Endothelial cell of umbilical vein (primary cell): ENCODE results near the gene TSPAN13. TPM values are rescaled to one million over a fixed set of nuclear protein-coding genes. Genes with fewer than 3 reads are reported as not detected.

ENCODE experiments used
- BruUV-seq: library from RNA; stranded (reverse); fragments of 400-500 nt; replicated peaks from 2 replicates; lab custom pipeline; 2021; lab: Mats Ljungman, UMichigan
- CTCF ChIA-PET: fragments of 300-600, 350-600 bp; sonication (Branson Sonifier 250); formaldehyde crosslinking; loops from one replicate; lab custom pipeline; 2021; ENCODE audit warnings: antibody characterized with exemption, inconsistent platforms; lab: Charles Lee
- POLR2A ChIA-PET: fragments of 300-600, 350-600 bp; sonication (Branson Sonifier 250); formaldehyde crosslinking; loops from one replicate; lab custom pipeline; 2021; ENCODE audit warnings: antibody characterized with exemption, inconsistent platforms; lab: Charles Lee
- DNase-seq: peaks from one replicate; pipeline ENCODE4 v3.0.0-alpha.2; 2011; ENCODE audit warnings: low read depth, low spot score
- FAIRE-seq: peaks from 2 replicates; lab custom pipeline; 2011; peaks lifted over from hg19 to GRCh38; lab: Jason Lieb, UNC
- H2AFZ ChIP-seq: 2 replicates; pipeline ENCODE4 v1.6.0; 2012; ENCODE audit warnings: low read depth, low read length, control low read depth, inconsistent platforms
- H3K27ac ChIP-seq: 2 replicates; pipeline ENCODE4 v1.5.1; 2011; ENCODE audit warnings: low read depth, mild to moderate bottlenecking, control low read depth, low read length, moderate library complexity; ENCODE audit not compliant: insufficient read depth
- H3K27me3 ChIP-seq, 2 experiments: 2 replicates each; pipeline versions ENCODE4 v1.6.0 to v1.6.1; 2011; ENCODE audit warnings: low read length in 2 of 2, mixed read lengths in 1 of 2; ENCODE audit not compliant: control insufficient read depth in 2 of 2, insufficient read depth in 2 of 2
- H3K36me3 ChIP-seq, 2 experiments: 2 replicates in 1 of 2; 3 replicates in 1 of 2; pipeline ENCODE4 v1.5.1; 2011; ENCODE audit warnings: low read length in 2 of 2, mild to moderate bottlenecking in 1 of 2, moderate library complexity in 1 of 2; ENCODE audit not compliant: control insufficient read depth in 2 of 2, insufficient read depth in 2 of 2; ENCODE audit errors: extremely low read depth in 1 of 2
- H3K4me1 ChIP-seq: 3 replicates; pipeline ENCODE4 v1.5.1; 2011; ENCODE audit warnings: mild to moderate bottlenecking, low read length; ENCODE audit not compliant: control insufficient read depth, insufficient read depth; ENCODE audit errors: extremely low read depth
- H3K4me2 ChIP-seq: 2 replicates; pipeline ENCODE4 v1.6.1; 2011; ENCODE audit warnings: low read length, control low read depth, mixed read lengths; ENCODE audit not compliant: insufficient read depth
- H3K4me3 ChIP-seq, 3 experiments: fragments of 200-600 bp in 1 of 3; sonication (generic), shearing (Covaris generic) in 1 of 3; replicated peaks in 1 of 3; 2 replicates each; pipeline ENCODE4 v1.5.1; 2011 to 2016; ENCODE audit warnings: control low read depth in 3 of 3, low read length in 3 of 3, mild to moderate bottlenecking in 2 of 3, inconsistent platforms in 1 of 3, low read depth in 1 of 3, moderate library complexity in 1 of 3; ENCODE audit not compliant: insufficient read depth in 1 of 3
- H3K79me2 ChIP-seq: 2 replicates; pipeline ENCODE4 v1.6.0; 2012; ENCODE audit warnings: low read length, inconsistent platforms; ENCODE audit not compliant: control insufficient read depth, insufficient read depth
- H3K9ac ChIP-seq: replicated peaks from 2 replicates; pipeline ENCODE3; 2011; ENCODE audit warnings: low read length, control low read depth; ENCODE audit not compliant: insufficient read depth; ENCODE audit errors: extremely low read depth
- H3K9me1 ChIP-seq: replicated peaks from 3 replicates; pipeline ENCODE4 v1.6.0; 2011; ENCODE audit warnings: mild to moderate bottlenecking, low read length; ENCODE audit not compliant: control insufficient read depth, insufficient read depth; ENCODE audit errors: extremely low read depth
- H3K9me3 ChIP-seq: replicated peaks from 2 replicates; pipeline ENCODE4 v1.5.1; 2012; ENCODE audit warnings: low read length, inconsistent platforms; ENCODE audit not compliant: control insufficient read depth, insufficient read depth
- H4K20me1 ChIP-seq: replicated peaks from 2 replicates; pipeline ENCODE3; 2011; ENCODE audit warnings: mild to moderate bottlenecking, low read length; ENCODE audit not compliant: control insufficient read depth, insufficient read depth; ENCODE audit errors: extremely low read depth
- EZH2 ChIP-seq: IDR thresholded peaks from 2 replicates; pipeline ENCODE4 v1.6.1; 2012; ENCODE audit warnings: borderline replicate concordance, low read depth, mild to moderate bottlenecking, moderate library complexity, low read length, inconsistent platforms; ENCODE audit not compliant: severe bottlenecking
- FOS ChIP-seq: IDR thresholded peaks from 2 replicates; pipeline ENCODE4 v1.6.1; 2011; ENCODE audit warnings: mild to moderate bottlenecking, low read length, moderate library complexity, borderline replicate concordance; ENCODE audit not compliant: insufficient read depth
- GATA2 ChIP-seq: IDR thresholded peaks from 2 replicates; pipeline ENCODE4 v1.7.0; 2011; ENCODE audit warnings: low read depth, mild to moderate bottlenecking, moderate library complexity, mixed read lengths, low read length; ENCODE audit not compliant: insufficient read length, insufficient read depth
- JUN ChIP-seq: IDR thresholded peaks from 2 replicates; pipeline ENCODE4 v1.6.1; 2011; ENCODE audit warnings: borderline replicate concordance, low read depth; ENCODE audit not compliant: insufficient read length, insufficient read depth
- MYC ChIP-seq: IDR thresholded peaks from one replicate; pipeline ENCODE4 v1.6.1; 2011; ENCODE audit warnings: mild to moderate bottlenecking, low read depth, low read length
- POLR2A ChIP-seq: IDR thresholded peaks from 2 replicates; pipeline ENCODE4 v1.6.1; 2012; ENCODE audit warnings: low read depth, mild to moderate bottlenecking, control low read depth, low read length
- POLR2AphosphoS5 ChIP-seq: IDR thresholded peaks from 2 replicates; pipeline ENCODE4 v1.6.1; 2012; ENCODE audit warnings: low read depth, mild to moderate bottlenecking, control low read depth, low read length, moderate library complexity; ENCODE audit not compliant: insufficient read depth
- dilution Hi-C: fragments of 300-500 bp; cut with MboI; formaldehyde crosslinking; loops from one replicate; pipeline ENCODE4 v1.15.0; 2019; ENCODE audit warnings: low sequenced_read_pairs; ENCODE audit not compliant: extremely low pct_ligation_motif_present
- intact Hi-C: fragments of 100-400 bp; cut with micrococcal nuclease; formaldehyde crosslinking; loops from one replicate; pipeline ENCODE4 v1.10.0; 2022
- polyA plus RNA-seq, 4 experiments: library from polyadenylated mRNA; depleted of rRNA in 3 of 4; stranded (reverse) in 3 of 4; unstranded in 1 of 4; fragments of >200 nt; gene quantifications; 2 replicates each; pipeline versions ENCODE4 v1.2.1 to v1.2.3, GENCODE V29; 2011 to 2012; ENCODE audit warnings: missing spikeins in 1 of 4
- total RNA-seq: library from RNA; stranded (reverse); gene quantifications from 2 replicates; pipeline ENCODE4 v1.2.3, GENCODE V29; 2021
- TF ChIP-seq, protein P1 (sequence below), 2 donors: IDR thresholded peaks; 1 replicate in 1 of 2; 2 replicates in 1 of 2; pipeline ENCODE4 v1.5.1; 2011; ENCODE audit warnings: low read length in 2 of 2, mild to moderate bottlenecking in 2 of 2, moderate library complexity in 2 of 2, control low read depth in 1 of 2, inconsistent platforms in 1 of 2, low read depth in 1 of 2; ENCODE audit not compliant: insufficient read depth in 1 of 2; ENCODE audit errors: extremely low read depth in 1 of 2
- TF ChIP-seq, protein P2 (sequence below): IDR thresholded peaks from 2 replicates; pipeline ENCODE4 v1.6.1; 2011; ENCODE audit not compliant: insufficient read depth, insufficient read length

The TSPAN13 gene
- total and polyA plus RNA-seq, 2 donors (not counting 3 experiments of a cell fraction or from before 2014, with no cell fraction given) = 13.3 to 33.0 TPM

DNA sequence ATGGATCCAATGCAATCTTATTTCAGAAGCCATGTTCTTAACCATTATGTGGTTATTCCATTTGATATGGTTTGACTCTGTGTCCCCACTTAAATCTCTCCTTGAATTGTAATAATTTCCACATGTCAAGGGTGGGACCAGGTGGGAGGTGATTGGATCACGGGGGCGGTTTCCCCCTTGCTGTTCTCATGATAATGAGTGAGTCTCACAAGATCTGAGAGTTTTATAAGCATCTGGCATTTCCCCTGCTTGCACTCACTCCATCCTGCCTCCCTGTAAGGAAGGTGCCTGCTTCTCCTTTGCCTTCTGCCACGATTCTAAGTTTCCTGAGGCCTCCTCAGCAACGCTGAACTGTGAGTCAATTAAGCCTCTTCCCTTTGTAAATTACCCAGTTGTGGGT, 32.0 kb upstream of the TSPAN13 start:
- DNase-seq = no peak
- Histone ChIP-seq H3K9me1 (no peaks in the 10 kb centered on the region), H3K9me3 (no peaks in the 10 kb centered on the region), H3K4me1 (no peaks in the 10 kb centered on the region), H3K4me3 (no peak overlapping the region), H3K9ac (no peak overlapping the region), H3K27ac (no peak overlapping the region), H3K36me3 (no peaks in the 10 kb centered on the region), H2AFZ (no peak overlapping the region), H3K79me2 (no peaks in the 10 kb centered on the region), H3K4me2 (no peak overlapping the region), H3K27me3 (no peaks in the 10 kb centered on the region), H4K20me1 (no peaks in the 10 kb centered on the region)
- intact Hi-C loops (no loop called here), dilution Hi-C loops (no loop called here)
- POLR2A ChIA-PET = no interaction called here
- no TSS peak for BruUV-seq
- CTCF ChIA-PET = interaction anchor here (1.1 kb wide), 1 partner anchor 26 kb away, joined by 3 read pairs; no protein-coding TSS in a partner anchor
- TF ChIP-seq POLR2AphosphoS5 (no peak), MYC (no peak), GATA2 (no peak), EZH2 (no peak), FOS (no peak), POLR2A (no peak), JUN (no peak)
- TF ChIP-seq, protein P1, sequence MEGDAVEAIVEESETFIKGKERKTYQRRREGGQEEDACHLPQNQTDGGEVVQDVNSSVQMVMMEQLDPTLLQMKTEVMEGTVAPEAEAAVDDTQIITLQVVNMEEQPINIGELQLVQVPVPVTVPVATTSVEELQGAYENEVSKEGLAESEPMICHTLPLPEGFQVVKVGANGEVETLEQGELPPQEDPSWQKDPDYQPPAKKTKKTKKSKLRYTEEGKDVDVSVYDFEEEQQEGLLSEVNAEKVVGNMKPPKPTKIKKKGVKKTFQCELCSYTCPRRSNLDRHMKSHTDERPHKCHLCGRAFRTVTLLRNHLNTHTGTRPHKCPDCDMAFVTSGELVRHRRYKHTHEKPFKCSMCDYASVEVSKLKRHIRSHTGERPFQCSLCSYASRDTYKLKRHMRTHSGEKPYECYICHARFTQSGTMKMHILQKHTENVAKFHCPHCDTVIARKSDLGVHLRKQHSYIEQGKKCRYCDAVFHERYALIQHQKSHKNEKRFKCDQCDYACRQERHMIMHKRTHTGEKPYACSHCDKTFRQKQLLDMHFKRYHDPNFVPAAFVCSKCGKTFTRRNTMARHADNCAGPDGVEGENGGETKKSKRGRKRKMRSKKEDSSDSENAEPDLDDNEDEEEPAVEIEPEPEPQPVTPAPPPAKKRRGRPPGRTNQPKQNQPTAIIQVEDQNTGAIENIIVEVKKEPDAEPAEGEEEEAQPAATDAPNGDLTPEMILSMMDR (IDR thresholded peaks at IDR 0.05; ENCODE audit: extremely low read depth in 1 of 2, insufficient read depth in 1 of 2, low read depth in 1 of 2, low read length in 2 of 2) = no peak
- TF ChIP-seq, protein P2, sequence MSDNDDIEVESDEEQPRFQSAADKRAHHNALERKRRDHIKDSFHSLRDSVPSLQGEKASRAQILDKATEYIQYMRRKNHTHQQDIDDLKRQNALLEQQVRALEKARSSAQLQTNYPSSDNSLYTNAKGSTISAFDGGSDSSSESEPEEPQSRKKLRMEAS = no peak
- no peak for FAIRE-seq
